WTC11 (cell line): ENCODE measurements around the gene SLC8A1. TPM values are rescaled to one million over a fixed set of nuclear protein-coding genes. Genes with fewer than 3 reads are reported as not detected.

Experiments used
- ATAC-seq: fragments of 200-7000 bp; cut with Tn5 transposase; 2 replicates; pipeline ENCODE4 v1.10.0; 2021; ENCODE audit warnings: mild to moderate bottlenecking, moderate library complexity
- CTCF ChIA-PET: fragments of 300-600 bp; sonication (Branson Sonifier 250); formaldehyde crosslinking; loops from one replicate; lab custom pipeline; 2021; ENCODE audit warnings: antibody characterized with exemption; lab: Charles Lee
- POLR2A ChIA-PET: fragments of 350-600 bp; sonication (Branson Sonifier 250); formaldehyde crosslinking; loops from one replicate; lab custom pipeline; 2021; ENCODE audit warnings: antibody characterized with exemption; lab: Charles Lee
- DNase-seq: peaks from one replicate; pipeline ENCODE4 v3.0.0; 2021; ENCODE audit warnings: low spot score
- H3K27ac Mint-ChIP-seq: 2 replicates; pipeline ENCODE4 v1.8.0; 2021; ENCODE audit warnings: mixed read lengths
- H3K27me3 Mint-ChIP-seq: 2 replicates; pipeline ENCODE4 v1.8.0; 2021; ENCODE audit warnings: low read depth, mild to moderate bottlenecking, moderate library complexity, mixed read lengths
- H3K36me3 Mint-ChIP-seq: 2 replicates; pipeline ENCODE4 v1.8.0; 2021; ENCODE audit warnings: mixed read lengths
- H3K4me1 Mint-ChIP-seq: 2 replicates; pipeline ENCODE4 v1.8.0; 2022; ENCODE audit warnings: mixed read lengths
- H3K4me3 Mint-ChIP-seq: 2 replicates; pipeline ENCODE4 v1.8.0; 2021; ENCODE audit warnings: mild to moderate bottlenecking, moderate library complexity, mixed read lengths
- H3K9me3 Mint-ChIP-seq: 2 replicates; pipeline ENCODE4 v1.8.0; 2021; ENCODE audit warnings: mixed read lengths
- AFF4 ChIP-seq: sonication (generic); formaldehyde crosslinking; IDR thresholded peaks from 2 replicates; pipeline ENCODE4 v1.8.1; 2023; ENCODE audit warnings: mild to moderate bottlenecking, missing genetic modification reagents, borderline replicate concordance
- AR ChIP-seq: fragments of 250-450 bp; sonication (Bioruptor Pico); IDR thresholded peaks from 2 replicates; pipeline ENCODE4 v1.9.0; 2021; ENCODE audit warnings: mild to moderate bottlenecking
- CREB1 ChIP-seq: sonication (generic); formaldehyde crosslinking; IDR thresholded peaks from 2 replicates; pipeline ENCODE4 v1.8.0; 2023; ENCODE audit warnings: mild to moderate bottlenecking, missing genetic modification reagents
- E2F4 ChIP-seq: sonication (generic); formaldehyde crosslinking; IDR thresholded peaks from 2 replicates; pipeline ENCODE4 v1.8.1; 2022; ENCODE audit warnings: low read depth, mild to moderate bottlenecking, moderate library complexity, missing genetic modification reagents, borderline replicate concordance
- E2F5 ChIP-seq: sonication (generic); formaldehyde crosslinking; IDR thresholded peaks from 2 replicates; pipeline ENCODE4 v1.8.1; 2022; ENCODE audit warnings: mild to moderate bottlenecking, moderate library complexity, missing genetic modification reagents
- FOXK1 ChIP-seq: sonication (generic); formaldehyde crosslinking; IDR thresholded peaks from 2 replicates; pipeline ENCODE4 v1.8.0; 2022; ENCODE audit warnings: mild to moderate bottlenecking, moderate library complexity, missing genetic modification reagents
- FOXP1 ChIP-seq: sonication (generic); formaldehyde crosslinking; IDR thresholded peaks from 2 replicates; pipeline ENCODE4 v1.8.0; 2022; ENCODE audit warnings: missing genetic modification reagents, mild to moderate bottlenecking, moderate library complexity, borderline replicate concordance
- IRF1 ChIP-seq: sonication (generic); formaldehyde crosslinking; IDR thresholded peaks from 2 replicates; pipeline ENCODE4 v1.8.0; 2023; ENCODE audit warnings: missing genetic modification reagents
- MAX ChIP-seq: sonication (generic); formaldehyde crosslinking; IDR thresholded peaks from 2 replicates; pipeline ENCODE4 v1.8.0; 2022; ENCODE audit warnings: mild to moderate bottlenecking, missing genetic modification reagents
- MYBL2 ChIP-seq: sonication (generic); formaldehyde crosslinking; IDR thresholded peaks from 2 replicates; pipeline ENCODE4 v1.8.1; 2023; ENCODE audit warnings: mild to moderate bottlenecking, moderate library complexity, missing genetic modification reagents
- NR3C1 ChIP-seq: sonication (generic); formaldehyde crosslinking; conservative IDR thresholded peaks from 2 replicates; pipeline ENCODE4 v1.8.1; 2023; ENCODE audit warnings: low read depth, mild to moderate bottlenecking, missing genetic modification reagents
- OVOL2 ChIP-seq: fragments of 250-450 bp; sonication (Bioruptor Pico); IDR thresholded peaks from 2 replicates; pipeline ENCODE4 v1.9.0; 2021; ENCODE audit warnings: mild to moderate bottlenecking, borderline replicate concordance
- PRRX2 ChIP-seq: fragments of 250-450 bp; sonication (Bioruptor Pico); IDR thresholded peaks from 2 replicates; pipeline ENCODE4 v1.8.0; 2021; ENCODE audit warnings: mild to moderate bottlenecking
- RORB ChIP-seq: fragments of 250-450 bp; sonication (Bioruptor Pico); IDR thresholded peaks from 2 replicates; pipeline ENCODE4 v1.9.0; 2021; ENCODE audit warnings: mild to moderate bottlenecking
- SMAD3 ChIP-seq: sonication (generic); formaldehyde crosslinking; IDR thresholded peaks from 2 replicates; pipeline ENCODE4 v1.8.0; 2022; ENCODE audit warnings: missing genetic modification reagents, mild to moderate bottlenecking, borderline replicate concordance
- TEAD1 ChIP-seq: sonication (generic); formaldehyde crosslinking; IDR thresholded peaks from 2 replicates; pipeline ENCODE4 v1.8.0; 2022; ENCODE audit warnings: mild to moderate bottlenecking, missing genetic modification reagents
- USF2 ChIP-seq: sonication (generic); formaldehyde crosslinking; IDR thresholded peaks from 2 replicates; pipeline ENCODE4 v1.8.1; 2023; ENCODE audit warnings: mild to moderate bottlenecking, missing genetic modification reagents, moderate library complexity
- ZNF219 ChIP-seq: sonication (generic); formaldehyde crosslinking; IDR thresholded peaks from 2 replicates; pipeline ENCODE4 v1.8.0; 2023; ENCODE audit warnings: missing genetic modification reagents, mild to moderate bottlenecking, borderline replicate concordance
- ZNF232 ChIP-seq: sonication (generic); formaldehyde crosslinking; IDR thresholded peaks from 2 replicates; pipeline ENCODE4 v1.8.0; 2022; ENCODE audit warnings: mild to moderate bottlenecking, missing genetic modification reagents
- ZNF263 ChIP-seq: sonication (generic); formaldehyde crosslinking; IDR thresholded peaks from 2 replicates; pipeline ENCODE4 v1.8.1; 2022; ENCODE audit warnings: low read depth, mild to moderate bottlenecking, moderate library complexity, missing genetic modification reagents
- ZNF317 ChIP-seq: sonication (generic); formaldehyde crosslinking; IDR thresholded peaks from 2 replicates; pipeline ENCODE4 v1.8.1; 2023; ENCODE audit warnings: low read depth, mild to moderate bottlenecking, moderate library complexity, missing genetic modification reagents, borderline replicate concordance
- ZNF396 ChIP-seq: fragments of 250-450 bp; sonication (Bioruptor Pico); IDR thresholded peaks from 2 replicates; pipeline ENCODE4 v1.8.0; 2021; ENCODE audit warnings: mild to moderate bottlenecking, moderate library complexity, borderline replicate concordance
- total RNA-seq: library from RNA; stranded (reverse); gene quantifications from 3 replicates; pipeline ENCODE4 v1.2.3, GENCODE V29; 2021

Gene SLC8A1
- total RNA-seq, 1 experiment from 2014 or later, result 2.6 TPM

- H3K36me3 Mint-ChIP-seq, result no peaks in the 10 kb centered on the region
- no peaks in the 10 kb centered on the region for H3K27me3 Mint-ChIP-seq
- ATAC-seq (no peak), DNase-seq (no peak)
- no peaks in the 10 kb centered on the region for H3K9me3 Mint-ChIP-seq
- peaks cover 38% of the 10 kb centered on the region for H3K4me1 Mint-ChIP-seq
- no peak overlapping the region for H3K4me3 Mint-ChIP-seq
- TF ChIP-seq E2F4, result no peak
- TF ChIP-seq IRF1 (CRISPR knock-in tag), result no peak
- no peak for TF ChIP-seq TEAD1
- no peak for TF ChIP-seq FOXK1 (CRISPR knock-in tag)
- no peak for TF ChIP-seq OVOL2 (CRISPR knock-in tag)
- no peak for TF ChIP-seq ZNF263 (CRISPR knock-in tag)
- TF ChIP-seq FOXP1, result no peak
- no peak for TF ChIP-seq ZNF317 (CRISPR knock-in tag)
- no peak for TF ChIP-seq AFF4 (CRISPR knock-in tag)
- no peak for TF ChIP-seq ZNF232
- TF ChIP-seq SMAD3 (CRISPR knock-in tag), result no peak
- no peak for TF ChIP-seq PRRX2 (CRISPR knock-in tag)
- TF ChIP-seq E2F5 (CRISPR knock-in tag), result no peak
- no peak for TF ChIP-seq ZNF219 (CRISPR knock-in tag)
- no peak for TF ChIP-seq USF2 (CRISPR knock-in tag)
- H3K27ac Mint-ChIP-seq, result no peak overlapping the region
- ChIA-PET CTCF (interaction anchor here (1.5 kb wide), 1 partner anchor 10 kb away, joined by 6 read pairs; no protein-coding TSS in a partner anchor), POLR2A (no interaction called here)
Measured at GRCh38 chr2:40254611-40255010, 197.3 kb downstream of the SLC8A1 start.

GRCh38 chr2:40251137-40251536 lies 200.8 kb downstream of the SLC8A1 start:
- Mint-ChIP-seq H3K27me3 (no peaks in the 10 kb centered on the region), H3K27ac (no peak overlapping the region; the same call in 1 of the 2 replicates), H3K36me3 (no peaks in the 10 kb centered on the region), H3K4me1 (peaks cover 21% of the 10 kb centered on the region), H3K4me3 (no peak overlapping the region), H3K9me3 (no peaks in the 10 kb centered on the region)
- no peak; the same call in 1 of the 2 replicates for ATAC-seq
- DNase-seq, result no peak
- ChIA-PET POLR2A (no interaction called here), CTCF (interaction anchor here (1.0 kb wide), 1 partner anchor 38 kb away, joined by 3 read pairs; no protein-coding TSS in a partner anchor)
- no peak for TF ChIP-seq MYBL2 (CRISPR knock-in tag)
- no peak for TF ChIP-seq E2F4
- no peak for TF ChIP-seq RORB (CRISPR knock-in tag)
- TF ChIP-seq AR (CRISPR knock-in tag), result no peak
- TF ChIP-seq NR3C1 (CRISPR knock-in tag), result no peak
- no peak for TF ChIP-seq IRF1 (CRISPR knock-in tag)
- no peak for TF ChIP-seq ZNF396 (CRISPR knock-in tag)
- TF ChIP-seq MAX, result no peak
- TF ChIP-seq CREB1, result no peak
